GM12878 (cell line): ENCODE results near the gene SMKR1. TPM values are rescaled to one million over a fixed set of nuclear protein-coding genes. Genes with fewer than 3 reads are reported as not detected.

Source experiments
- ATAC-seq: fragments of 200-7000 bp; cut with Tn5 transposase; 3 replicates; pipeline ENCODE4 v1.9.1; 2020; ENCODE audit warnings: mild to moderate bottlenecking, moderate library complexity
- BruUV-seq: library from RNA; stranded (reverse); fragments of 400-500 nt; replicated peaks from 2 replicates; lab custom pipeline; 2021; lab: Mats Ljungman, UMichigan
- CTCF ChIA-PET: fragments of 300-600 bp; sonication (Branson Sonifier 250); formaldehyde crosslinking; extraction: SDS; loops from one replicate; lab custom pipeline; 2021; ENCODE audit warnings: inconsistent platforms; lab: Yijun Ruan, JAX
- POLR2A ChIA-PET: fragments of 350-600 bp; formaldehyde crosslinking; extraction: SDS; loops from one replicate; lab custom pipeline; 2021; ENCODE audit warnings: inconsistent platforms; lab: Charles Lee
- RAD21 ChIA-PET: fragments of 300-600 bp; sonication (Branson Sonifier 250); formaldehyde crosslinking; loops from one replicate; lab custom pipeline; 2023; ENCODE audit warnings: antibody characterized with exemption; ENCODE audit not compliant: unreplicated experiment; lab: Charles Lee
- SMC1A ChIA-PET: fragments of 300-600 bp; sonication (Branson Sonifier 250); formaldehyde crosslinking; loops from one replicate; lab custom pipeline; 2023; ENCODE audit not compliant: unreplicated experiment, uncharacterized antibody; lab: Charles Lee
- DNase-seq: peaks from one replicate; pipeline ENCODE4 v3.0.0-alpha.2; 2011; ENCODE audit warnings: low read depth, low spot score
- FAIRE-seq: peaks from 3 replicates; lab custom pipeline; 2011; peaks lifted over from hg19 to GRCh38; lab: Jason Lieb, UNC
- H2AFZ ChIP-seq: 2 replicates; pipeline ENCODE4 v1.6.0; 2011; ENCODE audit warnings: low read depth, low read length, control low read depth; ENCODE audit not compliant: control insufficient read depth
- H3K27ac ChIP-seq: 2 replicates; pipeline ENCODE4 v1.5.1; 2011; ENCODE audit warnings: control low read depth; ENCODE audit not compliant: control insufficient read depth, insufficient read depth
- H3K27me3 ChIP-seq, 2 experiments: replicated peaks in 1 of 2; 2 replicates each; pipeline versions ENCODE4 v1.6.0 to v1.6.1; 2011; ENCODE audit warnings: low read length in 1 of 2; ENCODE audit not compliant: control insufficient read depth in 2 of 2, insufficient read depth in 2 of 2
- H3K36me3 ChIP-seq, 2 experiments: 2 replicates each; pipeline ENCODE4 v1.5.1; 2011; ENCODE audit warnings: low read length in 1 of 2; ENCODE audit not compliant: control insufficient read depth in 2 of 2, insufficient read depth in 2 of 2
- H3K4me1 ChIP-seq: 2 replicates; pipeline ENCODE4 v1.6.1; 2011; ENCODE audit warnings: mild to moderate bottlenecking, low read length, moderate library complexity, mixed read lengths; ENCODE audit not compliant: control insufficient read depth, insufficient read depth
- H3K4me2 ChIP-seq: 2 replicates; pipeline ENCODE4 v1.6.0; 2011; ENCODE audit warnings: control low read depth; ENCODE audit not compliant: control insufficient read depth, insufficient read depth
- H3K4me3 ChIP-seq: fragments of 200-600 bp; sonication (generic); 2 replicates; pipeline ENCODE4 v1.5.1; 2016
- H3K79me2 ChIP-seq: 2 replicates; pipeline ENCODE4 v1.6.0; 2011; ENCODE audit warnings: low read length; ENCODE audit not compliant: control insufficient read depth, insufficient read depth
- H3K9ac ChIP-seq: 2 replicates; pipeline ENCODE4 v1.8.0; 2011; ENCODE audit warnings: low read length, control low read depth, mixed read lengths; ENCODE audit not compliant: control insufficient read depth, insufficient read depth
- H3K9me3 ChIP-seq: replicated peaks from 3 replicates; pipeline ENCODE4 v1.5.1; 2011; ENCODE audit warnings: mild to moderate bottlenecking, low read length; ENCODE audit not compliant: control insufficient read depth, insufficient read depth
- H4K20me1 ChIP-seq: 2 replicates; pipeline ENCODE4 v1.6.0; 2011; ENCODE audit not compliant: control insufficient read depth, insufficient read depth
- EZH2 ChIP-seq: IDR thresholded peaks from 2 replicates; pipeline ENCODE4 v1.6.1; 2012; ENCODE audit warnings: low read depth, mild to moderate bottlenecking, control low read depth, inconsistent platforms, low read length, borderline replicate concordance; ENCODE audit not compliant: control insufficient read depth
- GATAD2B ChIP-seq: fragments of 450-650 bp; conservative IDR thresholded peaks from 2 replicates; pipeline ENCODE4 v1.6.1; 2017; ENCODE audit warnings: low read depth, mild to moderate bottlenecking, moderate library complexity
- WGBS: methylation state at CpG from one replicate; pipeline ENCODE4 v1.1.6; 2016; ENCODE audit warnings: low lambda C conversion rate; ENCODE audit not compliant: insufficient replicate concordance, insufficient coverage; ENCODE audit errors: missing lambda C conversion rate; 5-methylcytosine and 5-hydroxymethylcytosine counted together
- in situ Hi-C: fragments of 300-500 bp; cut with MboI; formaldehyde crosslinking; loops from 9 replicates; pipeline ENCODE4 v1.14.3; 2018; ENCODE audit warnings: mixed read lengths
- intact Hi-C: fragments of 100-400 bp; cut with micrococcal nuclease; formaldehyde crosslinking; loops from one replicate; pipeline ENCODE4 v1.14.2; 2022; ENCODE audit not compliant: unreplicated experiment
- polyA plus RNA-seq, 11 experiments: library from polyadenylated mRNA; depleted of rRNA in 4 of 11; unstranded in 6 of 11; stranded (reverse) in 5 of 11; fragments of >200 nt; fragmentation: Nextera tagmentation in 4 of 11; fragmentation: Illumina TruSeq in 1 of 11; extraction: Ambion mirVana in 4 of 11; extraction: Trizol in 1 of 11; gene quantifications; 1 replicate in 1 of 11; 2 replicates in 10 of 11; pipeline versions ENCODE4 v1.2.1 to v1.2.3, GENCODE V29; 2011 to 2016; ENCODE audit warnings: inconsistent platforms in 2 of 11, missing spikeins in 2 of 11, low read depth in 1 of 11
- total RNA-seq, 4 experiments: library from RNA; depleted of rRNA in 3 of 4; stranded (reverse); fragments of >200 nt in 3 of 4; fragmentation: Illumina TruSeq in 1 of 4; extraction: Trizol in 1 of 4; gene quantifications; 2 replicates each; pipeline versions ENCODE4 v1.2.1 to v1.2.3, GENCODE V29; 2013 to 2021
- TF ChIP-seq, protein P1 (sequence below): IDR thresholded peaks from 2 replicates; pipeline ENCODE4 v1.6.1; 2012; ENCODE audit warnings: low read length, inconsistent platforms
- TF ChIP-seq, protein P2 (sequence below): fragments of 150-350 bp; IDR thresholded peaks from 2 replicates; pipeline ENCODE4 v1.6.1; 2016; ENCODE audit warnings: low read depth, low read length
- TF ChIP-seq, protein P3 (sequence below): fragments of 450-650 bp; IDR thresholded peaks from 2 replicates; pipeline ENCODE4 v1.6.1; 2017; ENCODE audit warnings: mild to moderate bottlenecking, moderate library complexity

SMKR1 gene
- total and polyA plus RNA-seq, 10 of the 15 experiments (the other 5 are each of a cell fraction or from before 2014, with no cell fraction given) = 0.37 to 2.6 (median 0.83) TPM

DNA sequence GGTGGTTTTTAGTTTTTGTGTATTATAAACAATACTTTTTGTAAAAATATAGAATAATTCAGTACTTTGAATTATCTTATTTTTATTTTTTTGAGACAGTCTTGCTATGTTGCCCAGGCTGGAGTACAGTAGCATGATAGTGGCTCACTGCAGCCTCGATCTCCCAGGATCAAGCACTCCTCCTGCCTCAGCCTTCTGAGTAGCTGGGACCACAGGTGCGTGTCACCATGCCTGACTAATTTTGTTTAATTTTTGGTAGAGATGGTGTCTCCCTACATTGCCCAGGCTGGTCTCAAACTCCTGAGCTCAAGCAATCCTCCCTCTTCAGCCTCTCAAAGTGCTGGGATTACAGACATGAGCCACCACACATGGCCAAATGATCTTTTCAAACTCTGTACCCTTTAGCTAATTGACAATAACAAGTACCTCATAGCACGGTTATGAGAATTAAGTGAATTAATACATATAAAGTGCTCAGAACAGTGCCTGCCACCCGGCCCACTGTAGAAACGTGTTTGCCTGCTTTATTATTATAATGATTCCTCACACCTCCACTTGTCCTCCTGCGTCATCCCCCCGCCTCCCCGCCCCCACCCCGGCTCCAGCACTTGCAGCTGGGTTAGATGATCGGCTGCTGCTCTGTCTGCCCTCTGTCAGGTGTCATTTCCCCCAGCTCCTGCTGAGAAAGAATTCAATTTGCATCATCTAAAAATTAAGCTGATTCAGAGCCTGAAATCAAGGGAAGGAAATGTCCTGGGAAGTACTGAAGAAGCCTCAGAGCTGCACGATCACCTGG lies 55.6 kb downstream of the SMKR1 start:
- ChIA-PET SMC1A (interaction anchor here (0.8 to 1.4 kb wide), 2 partner anchors 22 to 215 kb away, joined by 3 read pairs; no protein-coding TSS in a partner anchor), CTCF (interaction anchor here (0.6 to 1.6 kb wide), 2 partner anchors 31 to 86 kb away, joined by 3 read pairs; no protein-coding TSS in a partner anchor), POLR2A (interaction anchor here (0.6 kb wide), 3 partner anchors 308 to 816 kb away, joined by 3 to 4 read pairs (median 3); no protein-coding TSS in a partner anchor), RAD21 (no interaction called here)
- no peak overlapping the region for H3K4me3 ChIP-seq
- H3K79me2 ChIP-seq = no peaks in the 10 kb centered on the region
- FAIRE-seq (no peak), ATAC-seq (no peak), DNase-seq (no peak)
- no peaks in the 10 kb centered on the region for H3K4me1 ChIP-seq
- intact Hi-C loops = no loop called here
- TF ChIP-seq, protein P1, sequence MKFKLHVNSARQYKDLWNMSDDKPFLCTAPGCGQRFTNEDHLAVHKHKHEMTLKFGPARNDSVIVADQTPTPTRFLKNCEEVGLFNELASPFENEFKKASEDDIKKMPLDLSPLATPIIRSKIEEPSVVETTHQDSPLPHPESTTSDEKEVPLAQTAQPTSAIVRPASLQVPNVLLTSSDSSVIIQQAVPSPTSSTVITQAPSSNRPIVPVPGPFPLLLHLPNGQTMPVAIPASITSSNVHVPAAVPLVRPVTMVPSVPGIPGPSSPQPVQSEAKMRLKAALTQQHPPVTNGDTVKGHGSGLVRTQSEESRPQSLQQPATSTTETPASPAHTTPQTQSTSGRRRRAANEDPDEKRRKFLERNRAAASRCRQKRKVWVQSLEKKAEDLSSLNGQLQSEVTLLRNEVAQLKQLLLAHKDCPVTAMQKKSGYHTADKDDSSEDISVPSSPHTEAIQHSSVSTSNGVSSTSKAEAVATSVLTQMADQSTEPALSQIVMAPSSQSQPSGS = no peak
- WGBS = 33% methylated on average over 10 of the region's 11 CpGs
- in situ Hi-C loops = no loop called here
- no peaks in the 10 kb centered on the region for H3K36me3 ChIP-seq
- no TSS peak for BruUV-seq
- H4K20me1 ChIP-seq = no peaks in the 10 kb centered on the region
- H3K27me3 ChIP-seq = peaks cover 0 to 1% of the 10 kb centered on the region in 2 experiments; a peak in 2 of 4 replicates
- H3K9ac ChIP-seq = no peak overlapping the region
- no peak overlapping the region for H3K27ac ChIP-seq
- H3K9me3 ChIP-seq = no peaks in the 10 kb centered on the region
- no peak overlapping the region for H3K4me2 ChIP-seq
- no peak overlapping the region for H2AFZ ChIP-seq

DNA sequence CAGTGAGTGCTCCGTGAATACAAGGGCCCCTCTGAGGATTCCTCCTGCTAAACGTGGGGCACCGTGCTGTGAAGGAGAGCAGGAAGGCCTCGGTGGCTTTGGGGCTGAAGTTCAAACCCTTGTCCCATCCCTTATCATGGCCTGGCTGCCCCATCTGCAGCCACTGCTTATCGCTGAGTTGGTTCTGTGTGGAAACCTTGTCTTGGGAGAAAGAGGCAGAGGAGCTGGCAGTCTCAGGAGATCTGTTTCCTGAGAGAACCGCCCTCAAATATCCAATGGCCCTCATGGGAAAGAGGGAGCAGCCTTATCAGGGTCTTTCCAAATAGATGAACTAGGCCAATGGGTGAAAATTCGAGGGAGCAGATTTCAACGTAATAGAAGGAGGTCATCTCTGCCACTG lies 57.2 kb downstream of the SMKR1 start:
- Histone ChIP-seq H3K27ac (no peak overlapping the region), H3K4me3 (no peak overlapping the region), H3K36me3 (no peaks in the 10 kb centered on the region), H2AFZ (no peak overlapping the region), H3K4me1 (no peaks in the 10 kb centered on the region), H4K20me1 (no peaks in the 10 kb centered on the region), H3K4me2 (no peak overlapping the region), H3K79me2 (no peaks in the 10 kb centered on the region), H3K27me3 (no peaks in the 10 kb centered on the region; a peak in 1 of 4 replicates), H3K9me3 (no peaks in the 10 kb centered on the region), H3K9ac (no peak overlapping the region)
- no TSS peak for BruUV-seq
- ChIA-PET CTCF (no interaction called here), SMC1A (no interaction called here), POLR2A (no interaction called here), RAD21 (no interaction called here)
- intact Hi-C loops (no loop called here), in situ Hi-C loops (no loop called here)
- no peak for ATAC-seq
- WGBS = 16% methylated on average over 8 of the region's 8 CpGs
- FAIRE-seq = no peak
- no peak for DNase-seq
- TF ChIP-seq, protein P2, sequence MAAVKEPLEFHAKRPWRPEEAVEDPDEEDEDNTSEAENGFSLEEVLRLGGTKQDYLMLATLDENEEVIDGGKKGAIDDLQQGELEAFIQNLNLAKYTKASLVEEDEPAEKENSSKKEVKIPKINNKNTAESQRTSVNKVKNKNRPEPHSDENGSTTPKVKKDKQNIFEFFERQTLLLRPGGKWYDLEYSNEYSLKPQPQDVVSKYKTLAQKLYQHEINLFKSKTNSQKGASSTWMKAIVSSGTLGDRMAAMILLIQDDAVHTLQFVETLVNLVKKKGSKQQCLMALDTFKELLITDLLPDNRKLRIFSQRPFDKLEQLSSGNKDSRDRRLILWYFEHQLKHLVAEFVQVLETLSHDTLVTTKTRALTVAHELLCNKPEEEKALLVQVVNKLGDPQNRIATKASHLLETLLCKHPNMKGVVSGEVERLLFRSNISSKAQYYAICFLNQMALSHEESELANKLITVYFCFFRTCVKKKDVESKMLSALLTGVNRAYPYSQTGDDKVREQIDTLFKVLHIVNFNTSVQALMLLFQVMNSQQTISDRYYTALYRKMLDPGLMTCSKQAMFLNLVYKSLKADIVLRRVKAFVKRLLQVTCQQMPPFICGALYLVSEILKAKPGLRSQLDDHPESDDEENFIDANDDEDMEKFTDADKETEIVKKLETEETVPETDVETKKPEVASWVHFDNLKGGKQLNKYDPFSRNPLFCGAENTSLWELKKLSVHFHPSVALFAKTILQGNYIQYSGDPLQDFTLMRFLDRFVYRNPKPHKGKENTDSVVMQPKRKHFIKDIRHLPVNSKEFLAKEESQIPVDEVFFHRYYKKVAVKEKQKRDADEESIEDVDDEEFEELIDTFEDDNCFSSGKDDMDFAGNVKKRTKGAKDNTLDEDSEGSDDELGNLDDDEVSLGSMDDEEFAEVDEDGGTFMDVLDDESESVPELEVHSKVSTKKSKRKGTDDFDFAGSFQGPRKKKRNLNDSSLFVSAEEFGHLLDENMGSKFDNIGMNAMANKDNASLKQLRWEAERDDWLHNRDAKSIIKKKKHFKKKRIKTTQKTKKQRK = no peak
- TF ChIP-seq EZH2 (no peak), GATAD2B (no peak)
- TF ChIP-seq, protein P3, sequence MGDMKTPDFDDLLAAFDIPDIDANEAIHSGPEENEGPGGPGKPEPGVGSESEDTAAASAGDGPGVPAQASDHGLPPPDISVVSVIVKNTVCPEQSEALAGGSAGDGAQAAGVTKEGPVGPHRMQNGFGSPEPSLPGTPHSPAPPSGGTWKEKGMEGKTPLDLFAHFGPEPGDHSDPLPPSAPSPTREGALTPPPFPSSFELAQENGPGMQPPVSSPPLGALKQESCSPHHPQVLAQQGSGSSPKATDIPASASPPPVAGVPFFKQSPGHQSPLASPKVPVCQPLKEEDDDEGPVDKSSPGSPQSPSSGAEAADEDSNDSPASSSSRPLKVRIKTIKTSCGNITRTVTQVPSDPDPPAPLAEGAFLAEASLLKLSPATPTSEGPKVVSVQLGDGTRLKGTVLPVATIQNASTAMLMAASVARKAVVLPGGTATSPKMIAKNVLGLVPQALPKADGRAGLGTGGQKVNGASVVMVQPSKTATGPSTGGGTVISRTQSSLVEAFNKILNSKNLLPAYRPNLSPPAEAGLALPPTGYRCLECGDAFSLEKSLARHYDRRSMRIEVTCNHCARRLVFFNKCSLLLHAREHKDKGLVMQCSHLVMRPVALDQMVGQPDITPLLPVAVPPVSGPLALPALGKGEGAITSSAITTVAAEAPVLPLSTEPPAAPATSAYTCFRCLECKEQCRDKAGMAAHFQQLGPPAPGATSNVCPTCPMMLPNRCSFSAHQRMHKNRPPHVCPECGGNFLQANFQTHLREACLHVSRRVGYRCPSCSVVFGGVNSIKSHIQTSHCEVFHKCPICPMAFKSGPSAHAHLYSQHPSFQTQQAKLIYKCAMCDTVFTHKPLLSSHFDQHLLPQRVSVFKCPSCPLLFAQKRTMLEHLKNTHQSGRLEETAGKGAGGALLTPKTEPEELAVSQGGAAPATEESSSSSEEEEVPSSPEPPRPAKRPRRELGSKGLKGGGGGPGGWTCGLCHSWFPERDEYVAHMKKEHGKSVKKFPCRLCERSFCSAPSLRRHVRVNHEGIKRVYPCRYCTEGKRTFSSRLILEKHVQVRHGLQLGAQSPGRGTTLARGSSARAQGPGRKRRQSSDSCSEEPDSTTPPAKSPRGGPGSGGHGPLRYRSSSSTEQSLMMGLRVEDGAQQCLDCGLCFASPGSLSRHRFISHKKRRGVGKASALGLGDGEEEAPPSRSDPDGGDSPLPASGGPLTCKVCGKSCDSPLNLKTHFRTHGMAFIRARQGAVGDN = no peak
